ENCODE data around the gene PCDH1.

PCDH1 gene

GRCh38 chr5:141872496-141873356 lies 5.5 kb downstream of the PCDH1 start:
- no peak for DNase-seq

- no peak for DNase-seq
Measured at GRCh38 chr5:141871870-141872269, 6.3 kb downstream of the PCDH1 start.

GRCh38 chr5:141870871-141871270 lies 7.3 kb downstream of the PCDH1 start:
- DNase-seq: no peak

GRCh38 chr5:141870228-141870627 lies 8.0 kb downstream of the PCDH1 start:
- no peak for DNase-seq

GRCh38 chr5:141869514-141869913 lies 8.7 kb downstream of the PCDH1 start:
- no peak for DNase-seq

GRCh38 chr5:141869040-141869439 lies 9.2 kb downstream of the PCDH1 start:
- DNase-seq: no peak

- no peak for DNase-seq
Measured at GRCh38 chr5:141868541-141868940, 9.7 kb downstream of the PCDH1 start.

GRCh38 chr5:141867651-141868050 lies 10.6 kb downstream of the PCDH1 start:
- no peak for DNase-seq

- DNase-seq: no peak
Measured at GRCh38 chr5:141867139-141867538, 11.1 kb downstream of the PCDH1 start.

GRCh38 chr5:141866096-141866495 lies 12.1 kb downstream of the PCDH1 start:
- DNase-seq: no peak

- no peak for DNase-seq
Measured at GRCh38 chr5:141865406-141865805, 12.8 kb downstream of the PCDH1 start.

GRCh38 chr5:141864371-141865370 lies 13.5 kb downstream of the PCDH1 start:
- DNase-seq: no peak

GRCh38 chr5:141863569-141864178 lies 14.5 kb downstream of the PCDH1 start:
- no peak for DNase-seq

- DNase-seq: no peak
Measured at GRCh38 chr5:141862936-141863543, 15.2 kb downstream of the PCDH1 start.

- DNase-seq: no peak
Measured at GRCh38 chr5:141861194-141861593, 17.0 kb downstream of the PCDH1 start.

- no peak for DNase-seq
Measured at GRCh38 chr5:141858079-141858765, 20.0 kb downstream of the PCDH1 start.

GRCh38 chr5:141857226-141857625 lies 21.0 kb downstream of the PCDH1 start:
- no peak for DNase-seq

- no peak for DNase-seq
Measured at GRCh38 chr5:141856037-141856790, 22.0 kb downstream of the PCDH1 start.

GRCh38 chr5:141855265-141856036 lies 22.8 kb downstream of the PCDH1 start:
- DNase-seq: no peak

GRCh38 chr5:141853895-141854626 lies 24.1 kb downstream of the PCDH1 start:
- DNase-seq: no peak

All from activated CD4-positive, alpha-beta T cell treated with anti-CD3 and anti-CD28 coated beads, Interleukin-10, Interleukin-2, amounts not matched to agents 100 ng/mL and 50 ng/mL, durations not matched to agents 16 hours and 8 hours (primary cell).